ENCODE measurements around the gene TTC12. TPM values are rescaled to one million over a fixed set of nuclear protein-coding genes. Genes with fewer than 3 reads are reported as not detected.

The TTC12 gene
- total RNA-seq, 1 experiment from 2014 or later = 7.6 TPM

- TF ChIP-seq, protein P1, sequence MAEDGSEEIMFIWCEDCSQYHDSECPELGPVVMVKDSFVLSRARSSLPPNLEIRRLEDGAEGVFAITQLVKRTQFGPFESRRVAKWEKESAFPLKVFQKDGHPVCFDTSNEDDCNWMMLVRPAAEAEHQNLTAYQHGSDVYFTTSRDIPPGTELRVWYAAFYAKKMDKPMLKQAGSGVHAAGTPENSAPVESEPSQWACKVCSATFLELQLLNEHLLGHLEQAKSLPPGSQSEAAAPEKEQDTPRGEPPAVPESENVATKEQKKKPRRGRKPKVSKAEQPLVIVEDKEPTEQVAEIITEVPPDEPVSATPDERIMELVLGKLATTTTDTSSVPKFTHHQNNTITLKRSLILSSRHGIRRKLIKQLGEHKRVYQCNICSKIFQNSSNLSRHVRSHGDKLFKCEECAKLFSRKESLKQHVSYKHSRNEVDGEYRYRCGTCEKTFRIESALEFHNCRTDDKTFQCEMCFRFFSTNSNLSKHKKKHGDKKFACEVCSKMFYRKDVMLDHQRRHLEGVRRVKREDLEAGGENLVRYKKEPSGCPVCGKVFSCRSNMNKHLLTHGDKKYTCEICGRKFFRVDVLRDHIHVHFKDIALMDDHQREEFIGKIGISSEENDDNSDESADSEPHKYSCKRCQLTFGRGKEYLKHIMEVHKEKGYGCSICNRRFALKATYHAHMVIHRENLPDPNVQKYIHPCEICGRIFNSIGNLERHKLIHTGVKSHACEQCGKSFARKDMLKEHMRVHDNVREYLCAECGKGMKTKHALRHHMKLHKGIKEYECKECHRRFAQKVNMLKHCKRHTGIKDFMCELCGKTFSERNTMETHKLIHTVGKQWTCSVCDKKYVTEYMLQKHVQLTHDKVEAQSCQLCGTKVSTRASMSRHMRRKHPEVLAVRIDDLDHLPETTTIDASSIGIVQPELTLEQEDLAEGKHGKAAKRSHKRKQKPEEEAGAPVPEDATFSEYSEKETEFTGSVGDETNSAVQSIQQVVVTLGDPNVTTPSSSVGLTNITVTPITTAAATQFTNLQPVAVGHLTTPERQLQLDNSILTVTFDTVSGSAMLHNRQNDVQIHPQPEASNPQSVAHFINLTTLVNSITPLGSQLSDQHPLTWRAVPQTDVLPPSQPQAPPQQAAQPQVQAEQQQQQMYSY (CRISPR knock-in tag; IDR thresholded peaks at IDR 0.05) = no peak
- TF ChIP-seq ZNF121 (CRISPR knock-in tag; IDR thresholded peaks at IDR 0.05) (no peak), SMAD4 (CRISPR knock-in tag; IDR thresholded peaks at IDR 0.05) (no peak), RORB (CRISPR knock-in tag; IDR thresholded peaks at IDR 0.05) (no peak), ELF4 (CRISPR knock-in tag; IDR thresholded peaks at IDR 0.05; ENCODE audit: low read depth) (no peak), MXD4 (CRISPR knock-in tag; IDR thresholded peaks at IDR 0.05; ENCODE audit: borderline replicate concordance) (no peak), FOXJ3 (CRISPR knock-in tag; IDR thresholded peaks at IDR 0.05; ENCODE audit: borderline replicate concordance) (no peak), OVOL2 (CRISPR knock-in tag; IDR thresholded peaks at IDR 0.05; ENCODE audit: borderline replicate concordance) (no peak), TEAD1 (CRISPR knock-in tag; IDR thresholded peaks at IDR 0.05) (no peak), E2F5 (CRISPR knock-in tag; IDR thresholded peaks at IDR 0.05) (no peak), ZNF671 (CRISPR knock-in tag; IDR thresholded peaks at IDR 0.05) (0 out of 2 replicates have a peak, but pooled peaks have one; percentile 3), CREM (CRISPR knock-in tag; IDR thresholded peaks at IDR 0.05) (no peak), RELA (CRISPR knock-in tag; IDR thresholded peaks at IDR 0.05; ENCODE audit: borderline replicate concordance) (no peak), ZNF138 (CRISPR knock-in tag; conservative IDR thresholded peaks at IDR 0.05) (no peak), TCF7 (CRISPR knock-in tag; IDR thresholded peaks at IDR 0.05; ENCODE audit: low read depth) (no peak), GRHL2 (CRISPR knock-in tag; IDR thresholded peaks at IDR 0.05; ENCODE audit: insufficient replicate concordance, severe bottlenecking) (no peak)
- TF ChIP-seq, protein P2, sequence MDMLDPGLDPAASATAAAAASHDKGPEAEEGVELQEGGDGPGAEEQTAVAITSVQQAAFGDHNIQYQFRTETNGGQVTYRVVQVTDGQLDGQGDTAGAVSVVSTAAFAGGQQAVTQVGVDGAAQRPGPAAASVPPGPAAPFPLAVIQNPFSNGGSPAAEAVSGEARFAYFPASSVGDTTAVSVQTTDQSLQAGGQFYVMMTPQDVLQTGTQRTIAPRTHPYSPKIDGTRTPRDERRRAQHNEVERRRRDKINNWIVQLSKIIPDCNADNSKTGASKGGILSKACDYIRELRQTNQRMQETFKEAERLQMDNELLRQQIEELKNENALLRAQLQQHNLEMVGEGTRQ (CRISPR knock-in tag; IDR thresholded peaks at IDR 0.05) = no peak
- TF ChIP-seq, protein P3, sequence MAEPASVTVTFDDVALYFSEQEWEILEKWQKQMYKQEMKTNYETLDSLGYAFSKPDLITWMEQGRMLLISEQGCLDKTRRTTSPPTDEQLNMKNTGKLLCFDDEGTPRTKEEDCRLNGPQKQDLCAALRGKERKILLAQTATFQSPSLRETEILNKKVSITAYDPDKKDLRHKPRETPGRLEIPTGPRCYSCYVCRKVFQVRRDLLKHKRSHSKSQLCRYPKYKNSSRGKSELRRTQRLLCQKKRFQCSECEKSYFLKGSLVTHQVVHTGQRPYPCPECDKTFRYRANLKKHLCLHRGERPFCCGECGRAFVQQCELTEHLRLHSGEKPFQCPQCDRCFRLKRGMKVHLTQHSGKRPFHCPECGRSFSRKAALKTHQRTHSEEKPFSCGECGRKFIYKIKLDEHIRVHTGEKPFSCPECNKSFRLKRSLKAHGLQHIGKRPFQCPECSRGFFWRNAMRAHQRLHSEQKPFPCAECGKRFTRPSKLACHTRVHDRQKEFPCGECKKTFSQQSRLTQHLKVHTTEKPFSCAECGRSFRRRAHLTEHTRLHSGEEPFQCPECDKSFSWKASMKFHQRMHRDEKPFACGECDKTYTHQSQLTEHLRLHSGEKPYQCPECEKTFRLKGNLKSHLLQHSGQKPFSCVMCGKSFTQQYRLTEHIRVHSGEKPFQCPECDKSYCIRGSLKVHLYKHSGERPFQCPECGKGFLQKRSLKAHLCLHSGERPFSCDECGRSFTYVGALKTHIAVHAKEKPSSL (CRISPR knock-in tag; conservative IDR thresholded peaks at IDR 0.05) = no peak
Measured at GRCh38 chr11:113305440-113306336, 8.7 kb upstream of the TTC12 start (continued).

DNA sequence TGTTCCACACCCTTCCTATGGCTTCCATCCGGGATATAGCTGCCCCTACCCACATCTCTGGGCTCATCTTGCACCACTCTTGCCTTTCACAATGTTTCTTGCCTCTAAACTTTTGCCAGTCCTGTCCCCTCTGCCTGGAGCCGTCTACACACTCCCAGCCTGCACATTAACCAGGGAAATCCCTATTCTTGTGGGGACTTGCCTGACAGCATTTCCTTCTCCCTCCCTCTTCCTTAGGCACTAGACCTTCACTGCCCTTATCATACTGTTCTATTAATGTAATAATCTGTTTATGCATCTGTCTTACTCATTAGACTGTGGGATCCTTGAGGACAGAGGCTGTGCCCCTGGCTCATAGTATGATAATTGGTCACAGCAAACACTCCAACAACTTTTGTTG lies 5.8 kb upstream of the TTC12 start:
- H3K4me1 Mint-ChIP-seq = peaks cover 8% of the 10 kb centered on the region
- no peaks in the 10 kb centered on the region for H3K36me3 Mint-ChIP-seq
- ATAC-seq (no peak), DNase-seq (ENCODE audit: low spot score) (no peak)
- no peaks in the 10 kb centered on the region for H3K9me3 Mint-ChIP-seq
- H3K27ac Mint-ChIP-seq = no peak overlapping the region
- peaks cover 5% of the 10 kb centered on the region for H3K27me3 Mint-ChIP-seq (ENCODE audit: low read depth)
- ChIA-PET POLR2A (no interaction called here), CTCF (no interaction called here)
- no peak overlapping the region for H3K4me3 Mint-ChIP-seq
- TF ChIP-seq ETV6 (CRISPR knock-in tag; IDR thresholded peaks at IDR 0.05) (no peak), ZNF423 (CRISPR knock-in tag; IDR thresholded peaks at IDR 0.05) (no peak), ZNF263 (CRISPR knock-in tag; IDR thresholded peaks at IDR 0.05; ENCODE audit: low read depth) (no peak), E2F4 (CRISPR knock-in tag; IDR thresholded peaks at IDR 0.05; ENCODE audit: borderline replicate concordance, low read depth) (no peak)
- TF ChIP-seq, protein P2 (CRISPR knock-in tag; IDR thresholded peaks at IDR 0.05) = no peak
- TF ChIP-seq, protein P4, sequence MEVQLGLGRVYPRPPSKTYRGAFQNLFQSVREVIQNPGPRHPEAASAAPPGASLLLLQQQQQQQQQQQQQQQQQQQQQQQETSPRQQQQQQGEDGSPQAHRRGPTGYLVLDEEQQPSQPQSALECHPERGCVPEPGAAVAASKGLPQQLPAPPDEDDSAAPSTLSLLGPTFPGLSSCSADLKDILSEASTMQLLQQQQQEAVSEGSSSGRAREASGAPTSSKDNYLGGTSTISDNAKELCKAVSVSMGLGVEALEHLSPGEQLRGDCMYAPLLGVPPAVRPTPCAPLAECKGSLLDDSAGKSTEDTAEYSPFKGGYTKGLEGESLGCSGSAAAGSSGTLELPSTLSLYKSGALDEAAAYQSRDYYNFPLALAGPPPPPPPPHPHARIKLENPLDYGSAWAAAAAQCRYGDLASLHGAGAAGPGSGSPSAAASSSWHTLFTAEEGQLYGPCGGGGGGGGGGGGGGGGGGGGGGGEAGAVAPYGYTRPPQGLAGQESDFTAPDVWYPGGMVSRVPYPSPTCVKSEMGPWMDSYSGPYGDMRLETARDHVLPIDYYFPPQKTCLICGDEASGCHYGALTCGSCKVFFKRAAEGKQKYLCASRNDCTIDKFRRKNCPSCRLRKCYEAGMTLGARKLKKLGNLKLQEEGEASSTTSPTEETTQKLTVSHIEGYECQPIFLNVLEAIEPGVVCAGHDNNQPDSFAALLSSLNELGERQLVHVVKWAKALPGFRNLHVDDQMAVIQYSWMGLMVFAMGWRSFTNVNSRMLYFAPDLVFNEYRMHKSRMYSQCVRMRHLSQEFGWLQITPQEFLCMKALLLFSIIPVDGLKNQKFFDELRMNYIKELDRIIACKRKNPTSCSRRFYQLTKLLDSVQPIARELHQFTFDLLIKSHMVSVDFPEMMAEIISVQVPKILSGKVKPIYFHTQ (CRISPR knock-in tag; IDR thresholded peaks at IDR 0.05) = no peak
